IMR-90 (cell line): Measurements from ENCODE around the gene EVI5. TPM values are rescaled to one million over a fixed set of nuclear protein-coding genes. Genes with fewer than 3 reads are reported as not detected.

Experiments used
- ATAC-seq: fragments of 200-7000 bp; cut with Tn5 transposase; 2 replicates; pipeline ENCODE4 v1.9.1; 2020; ENCODE audit warnings: low read depth, mild to moderate bottlenecking, moderate library complexity
- BruUV-seq: library from RNA; stranded (reverse); fragments of 400-500 nt; replicated peaks from 2 replicates; lab custom pipeline; 2021; lab: Mats Ljungman, UMichigan
- CTCF ChIA-PET: fragments of 300-600 bp; formaldehyde crosslinking; extraction: SDS; loops from one replicate; lab custom pipeline; 2021; ENCODE audit warnings: antibody characterized with exemption; lab: Yijun Ruan, JAX
- POLR2A ChIA-PET: fragments of 300-600 bp; sonication (Branson Sonifier 250); formaldehyde crosslinking; loops from one replicate; lab custom pipeline; 2022; ENCODE audit warnings: antibody characterized with exemption; ENCODE audit not compliant: unreplicated experiment; lab: Charles Lee
- DNase-seq: peaks from one replicate; pipeline ENCODE4 v3.0.0; 2013
- H2AFZ ChIP-seq: replicated peaks from 2 replicates; pipeline ENCODE3; 2013; ENCODE audit warnings: low read length, mild to moderate bottlenecking; ENCODE audit not compliant: poor library complexity
- H2AK5ac ChIP-seq: 2 replicates; pipeline ENCODE4 v1.6.1; 2013; ENCODE audit warnings: low read depth, low read length, inconsistent platforms
- H2AK9ac ChIP-seq: replicated peaks from 2 replicates; pipeline ENCODE3; 2013; ENCODE audit warnings: mild to moderate bottlenecking, low read depth, low read length, moderate library complexity; ENCODE audit not compliant: poor library complexity
- H2BK120ac ChIP-seq: 2 replicates; pipeline ENCODE4 v1.6.1; 2013; ENCODE audit warnings: low read depth, low read length, inconsistent platforms
- H2BK15ac ChIP-seq: 3 replicates; pipeline ENCODE4 v1.6.1; 2013; ENCODE audit warnings: low read depth, low read length, inconsistent platforms
- H2BK20ac ChIP-seq: 2 replicates; pipeline ENCODE4 v1.6.1; 2013; ENCODE audit warnings: low read depth, mild to moderate bottlenecking, inconsistent platforms, low read length, moderate library complexity
- H2BK5ac ChIP-seq: 2 replicates; pipeline ENCODE4 v1.6.1; 2013; ENCODE audit warnings: mild to moderate bottlenecking, low read depth, low read length, inconsistent platforms; ENCODE audit not compliant: poor library complexity, severe bottlenecking
- H3K14ac ChIP-seq: replicated peaks from 2 replicates; pipeline ENCODE4 v1.6.1; 2013; ENCODE audit warnings: low read depth, low read length, inconsistent platforms
- H3K18ac ChIP-seq: 2 replicates; pipeline ENCODE4 v1.6.1; 2013; ENCODE audit warnings: low read depth, low read length, control low read depth
- H3K23ac ChIP-seq: 2 replicates; pipeline ENCODE4 v1.6.1; 2013; ENCODE audit warnings: low read depth, low read length, inconsistent platforms
- H3K27ac ChIP-seq: 2 replicates; pipeline ENCODE4 v1.5.1; 2013; ENCODE audit warnings: mild to moderate bottlenecking, control low read depth, low read length; ENCODE audit not compliant: insufficient read depth
- H3K27me3 ChIP-seq: 2 replicates; pipeline ENCODE4 v1.6.1; 2013; ENCODE audit warnings: low read length; ENCODE audit not compliant: control insufficient read depth, insufficient read depth
- H3K36me3 ChIP-seq: 2 replicates; pipeline ENCODE4 v1.6.1; 2013; ENCODE audit warnings: low read length, mixed read lengths; ENCODE audit not compliant: control insufficient read depth, insufficient read depth
- H3K4ac ChIP-seq: 2 replicates; pipeline ENCODE4 v1.6.1; 2013; ENCODE audit warnings: low read depth, low read length, inconsistent platforms
- H3K4me1 ChIP-seq: 2 replicates; pipeline ENCODE4 v1.6.1; 2013; ENCODE audit warnings: low read length, mixed read lengths; ENCODE audit not compliant: control insufficient read depth, insufficient read depth
- H3K4me2 ChIP-seq: 2 replicates; pipeline ENCODE4 v1.6.1; 2013; ENCODE audit warnings: low read depth, mild to moderate bottlenecking, control low read depth, low read length, moderate library complexity
- H3K4me3 ChIP-seq: 2 replicates; pipeline ENCODE4 v1.5.1; 2013; ENCODE audit warnings: low read depth, mild to moderate bottlenecking, control low read depth, low read length, moderate library complexity; ENCODE audit not compliant: insufficient read depth
- H3K56ac ChIP-seq: 2 replicates; pipeline ENCODE4 v1.6.1; 2013; ENCODE audit warnings: low read length, inconsistent platforms; ENCODE audit not compliant: insufficient read depth; ENCODE audit errors: extremely low read depth
- H3K79me1 ChIP-seq, 2 experiments: 2 replicates each; pipeline ENCODE4 v1.6.1; 2013; ENCODE audit warnings: low read length in 2 of 2, inconsistent platforms in 1 of 2, low read depth in 1 of 2
- H3K9ac ChIP-seq: 2 replicates; pipeline ENCODE4 v1.6.1; 2013; ENCODE audit warnings: low read depth, low read length, control low read depth
- H3K9me1 ChIP-seq: 2 replicates; pipeline ENCODE4 v1.6.1; 2013; ENCODE audit warnings: low read length, inconsistent platforms; ENCODE audit not compliant: insufficient read depth
- H3K9me3 ChIP-seq: 2 replicates; pipeline ENCODE4 v1.6.1; 2013; ENCODE audit warnings: low read length; ENCODE audit not compliant: control insufficient read depth, insufficient read depth
- H4K20me1 ChIP-seq: 2 replicates; pipeline ENCODE4 v1.6.1; 2013; ENCODE audit warnings: low read length, inconsistent platforms; ENCODE audit not compliant: insufficient read depth
- H4K5ac ChIP-seq: 2 replicates; pipeline ENCODE4 v1.6.1; 2013; ENCODE audit warnings: mild to moderate bottlenecking, low read depth, low read length, control low read depth
- H4K8ac ChIP-seq, 2 experiments: 2 replicates each; pipeline ENCODE4 v1.6.1; 2013; ENCODE audit warnings: low read depth in 2 of 2, low read length in 2 of 2, control low read depth in 1 of 2, inconsistent platforms in 1 of 2
- H4K91ac ChIP-seq: 2 replicates; pipeline ENCODE4 v1.6.1; 2013; ENCODE audit warnings: low read depth, low read length, inconsistent platforms; ENCODE audit not compliant: insufficient read depth
- BHLHE40 ChIP-seq: fragments of 150-350 bp; IDR thresholded peaks from 2 replicates; pipeline ENCODE4 v1.6.1; 2016; ENCODE audit warnings: mild to moderate bottlenecking, low read depth, low read length
- CEBPB ChIP-seq: IDR thresholded peaks from 2 replicates; pipeline ENCODE4 v1.6.1; 2012; ENCODE audit warnings: low read depth, low read length, improper control_type of control experiment
- CHD1 ChIP-seq: IDR thresholded peaks from 2 replicates; pipeline ENCODE4 v1.6.1; 2012; ENCODE audit warnings: low read depth, low read length, improper control_type of control experiment
- FOS ChIP-seq: fragments of 150-350 bp; IDR thresholded peaks from 2 replicates; pipeline ENCODE4 v1.6.1; 2016; ENCODE audit warnings: low read depth, low read length
- MAFK ChIP-seq: IDR thresholded peaks from 2 replicates; pipeline ENCODE4 v1.6.1; 2012; ENCODE audit warnings: low read depth, low read length, improper control_type of control experiment
- MAZ ChIP-seq: IDR thresholded peaks from 2 replicates; pipeline ENCODE4 v1.6.1; 2012; ENCODE audit warnings: low read depth, mild to moderate bottlenecking, low read length, improper control_type of control experiment, moderate library complexity, borderline replicate concordance
- MXI1 ChIP-seq: IDR thresholded peaks from 2 replicates; pipeline ENCODE4 v1.6.1; 2012; ENCODE audit warnings: low read depth, mild to moderate bottlenecking, low read length, moderate library complexity, borderline replicate concordance
- NFE2L2 ChIP-seq: fragments of 150-350 bp; IDR thresholded peaks from 2 replicates; pipeline ENCODE4 v1.6.1; 2016; ENCODE audit warnings: low read depth, mild to moderate bottlenecking, low read length
- POLR2A ChIP-seq: IDR thresholded peaks from 2 replicates; pipeline ENCODE4 v1.6.1; 2012; ENCODE audit warnings: mild to moderate bottlenecking, low read depth, low read length
- RAD21 ChIP-seq: IDR thresholded peaks from 2 replicates; pipeline ENCODE4 v1.6.1; 2012; ENCODE audit warnings: low read length, improper control_type of control experiment
- RCOR1 ChIP-seq: IDR thresholded peaks from 2 replicates; pipeline ENCODE4 v1.6.1; 2012; ENCODE audit warnings: mild to moderate bottlenecking, low read length, improper control_type of control experiment; ENCODE audit not compliant: insufficient replicate concordance
- RFX5 ChIP-seq: IDR thresholded peaks from 2 replicates; pipeline ENCODE4 v1.8.0; 2012; ENCODE audit warnings: low read depth, mild to moderate bottlenecking, low read length, moderate library complexity
- SMC3 ChIP-seq: fragments of 150-350 bp; IDR thresholded peaks from 2 replicates; pipeline ENCODE4 v1.6.1; 2016; ENCODE audit warnings: low read depth, mild to moderate bottlenecking, antibody characterized with exemption, low read length, moderate library complexity
- WGBS, 2 experiments: methylation state at CpG; one replicate each; pipeline versions ENCODE4 v1.1.5 to v1.1.7; 2013; ENCODE audit warnings: missing lambda C conversion rate in 2 of 2; ENCODE audit not compliant: insufficient read length in 1 of 2; ENCODE audit errors: extremely low coverage in 2 of 2; 5-methylcytosine and 5-hydroxymethylcytosine counted together
- dilution Hi-C: fragments of 300-500 bp; cut with HindIII; formaldehyde crosslinking; loops from one replicate; pipeline ENCODE4 v1.14.3; 2018; ENCODE audit warnings: low sequenced_read_pairs; ENCODE audit not compliant: unreplicated experiment
- in situ Hi-C: fragments of 300-500 bp; cut with MboI; formaldehyde crosslinking; loops from 3 replicates; pipeline ENCODE4 v1.14.3; 2019; ENCODE audit warnings: low sequenced_read_pairs, inconsistent platforms, mixed read lengths
- intact Hi-C: fragments of 100-400 bp; cut with micrococcal nuclease; formaldehyde crosslinking; loops from 2 replicates; pipeline ENCODE4 v1.10.0; 2022
- polyA plus RNA-seq, 3 experiments: library from polyadenylated mRNA; depleted of rRNA; stranded (reverse); fragments of >200 nt; gene quantifications; 2 replicates each; pipeline ENCODE4 v1.2.3, GENCODE V29; 2012; ENCODE audit warnings: low replicate concordance in 1 of 3
- total RNA-seq: library from RNA; depleted of rRNA; stranded (reverse); fragments of >200 nt; gene quantifications from 2 replicates; pipeline ENCODE4 v1.2.3, GENCODE V29; 2012
- TF ChIP-seq, protein P1 (sequence below): fragments of 150-350 bp; IDR thresholded peaks from 2 replicates; pipeline ENCODE4 v1.6.1; 2016; ENCODE audit warnings: low read depth, mild to moderate bottlenecking, low read length, moderate library complexity, borderline replicate concordance
- TF ChIP-seq, protein P2 (sequence below): conservative IDR thresholded peaks from 2 replicates; pipeline ENCODE4 v1.5.1; 2012; ENCODE audit warnings: mild to moderate bottlenecking, low read depth, low read length, improper control_type of control experiment
- TF ChIP-seq, protein P3 (sequence below): fragments of 150-350 bp; IDR thresholded peaks from 2 replicates; pipeline ENCODE4 v1.6.1; 2017; ENCODE audit warnings: mild to moderate bottlenecking, antibody characterized with exemption, low read length, low read depth

The EVI5 gene
- total and polyA plus RNA-seq, 2 of the 4 experiments (the other 2 are of a cell fraction): 13.9 to 26.9 TPM

DNA sequence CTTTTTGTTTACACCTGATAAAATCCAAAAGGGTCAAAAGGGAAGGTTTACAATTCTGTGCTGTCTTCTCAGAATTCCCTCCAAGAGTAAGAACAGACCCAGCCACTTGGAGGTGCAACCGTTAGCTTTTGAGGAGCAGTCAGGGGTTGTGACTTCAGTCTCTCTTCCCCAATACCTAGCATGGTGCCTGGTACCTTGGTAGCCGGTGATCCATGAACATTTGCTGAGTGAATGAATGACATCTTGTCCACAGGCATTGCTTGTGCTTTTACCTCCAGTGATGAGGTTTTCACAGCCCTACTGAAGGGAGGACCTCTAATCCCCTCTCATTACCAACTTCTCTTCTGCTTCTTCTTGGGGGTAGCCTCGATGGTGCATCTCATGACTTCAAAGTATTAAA, 309.9 kb downstream of the EVI5 start:
- no peak overlapping the region for H3K56ac ChIP-seq
- H3K79me1 ChIP-seq: no peaks in the 10 kb centered on the region
- no peak overlapping the region for H2BK5ac ChIP-seq
- H2BK20ac ChIP-seq: no peak overlapping the region
- DNase-seq (no peak), ATAC-seq (no peak)
- no peak overlapping the region for H2AFZ ChIP-seq
- H3K9me3 ChIP-seq: peaks cover 5% of the 10 kb centered on the region; the same call in 1 of the 2 replicates
- H4K8ac ChIP-seq: no peak overlapping the region
- no peak overlapping the region for H4K91ac ChIP-seq
- POLR2A ChIA-PET: no interaction called here
- H3K9me1 ChIP-seq: peaks cover 7% of the 10 kb centered on the region; the same call in 1 of the 2 replicates
- H3K18ac ChIP-seq: no peak overlapping the region
- no peak overlapping the region for H2AK5ac ChIP-seq
- H3K14ac ChIP-seq: no peak overlapping the region
- no peak overlapping the region for H2AK9ac ChIP-seq
- peaks cover 68% of the 10 kb centered on the region for H3K27me3 ChIP-seq
- no peak overlapping the region for H3K4me3 ChIP-seq
- dilution Hi-C loops: no loop called here
- H4K5ac ChIP-seq: no peak overlapping the region
- no peak overlapping the region for H3K23ac ChIP-seq
- CTCF ChIA-PET: no interaction called here
- no CpG with 5 or more reads among the region's 3 CpGs for WGBS, 2 experiments
- H3K36me3 ChIP-seq: no peaks in the 10 kb centered on the region
- H2BK120ac ChIP-seq: no peak overlapping the region
- no TSS peak for BruUV-seq
- H3K4ac ChIP-seq: no peak overlapping the region
- no peaks in the 10 kb centered on the region for H3K4me1 ChIP-seq
- no peak for TF ChIP-seq MAFK
- TF ChIP-seq, protein P1, sequence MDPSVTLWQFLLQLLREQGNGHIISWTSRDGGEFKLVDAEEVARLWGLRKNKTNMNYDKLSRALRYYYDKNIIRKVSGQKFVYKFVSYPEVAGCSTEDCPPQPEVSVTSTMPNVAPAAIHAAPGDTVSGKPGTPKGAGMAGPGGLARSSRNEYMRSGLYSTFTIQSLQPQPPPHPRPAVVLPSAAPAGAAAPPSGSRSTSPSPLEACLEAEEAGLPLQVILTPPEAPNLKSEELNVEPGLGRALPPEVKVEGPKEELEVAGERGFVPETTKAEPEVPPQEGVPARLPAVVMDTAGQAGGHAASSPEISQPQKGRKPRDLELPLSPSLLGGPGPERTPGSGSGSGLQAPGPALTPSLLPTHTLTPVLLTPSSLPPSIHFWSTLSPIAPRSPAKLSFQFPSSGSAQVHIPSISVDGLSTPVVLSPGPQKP: no peak
- TF ChIP-seq MXI1: no peak
- no peak for TF ChIP-seq CHD1
- no peak for TF ChIP-seq FOS
- no peak for TF ChIP-seq BHLHE40
- TF ChIP-seq RCOR1: no peak
- TF ChIP-seq, protein P2, sequence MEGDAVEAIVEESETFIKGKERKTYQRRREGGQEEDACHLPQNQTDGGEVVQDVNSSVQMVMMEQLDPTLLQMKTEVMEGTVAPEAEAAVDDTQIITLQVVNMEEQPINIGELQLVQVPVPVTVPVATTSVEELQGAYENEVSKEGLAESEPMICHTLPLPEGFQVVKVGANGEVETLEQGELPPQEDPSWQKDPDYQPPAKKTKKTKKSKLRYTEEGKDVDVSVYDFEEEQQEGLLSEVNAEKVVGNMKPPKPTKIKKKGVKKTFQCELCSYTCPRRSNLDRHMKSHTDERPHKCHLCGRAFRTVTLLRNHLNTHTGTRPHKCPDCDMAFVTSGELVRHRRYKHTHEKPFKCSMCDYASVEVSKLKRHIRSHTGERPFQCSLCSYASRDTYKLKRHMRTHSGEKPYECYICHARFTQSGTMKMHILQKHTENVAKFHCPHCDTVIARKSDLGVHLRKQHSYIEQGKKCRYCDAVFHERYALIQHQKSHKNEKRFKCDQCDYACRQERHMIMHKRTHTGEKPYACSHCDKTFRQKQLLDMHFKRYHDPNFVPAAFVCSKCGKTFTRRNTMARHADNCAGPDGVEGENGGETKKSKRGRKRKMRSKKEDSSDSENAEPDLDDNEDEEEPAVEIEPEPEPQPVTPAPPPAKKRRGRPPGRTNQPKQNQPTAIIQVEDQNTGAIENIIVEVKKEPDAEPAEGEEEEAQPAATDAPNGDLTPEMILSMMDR: no peak
- no peak for TF ChIP-seq NFE2L2
- no peak for TF ChIP-seq POLR2A
- no peak for TF ChIP-seq CEBPB
- no peak for TF ChIP-seq MAZ
- TF ChIP-seq, protein P3, sequence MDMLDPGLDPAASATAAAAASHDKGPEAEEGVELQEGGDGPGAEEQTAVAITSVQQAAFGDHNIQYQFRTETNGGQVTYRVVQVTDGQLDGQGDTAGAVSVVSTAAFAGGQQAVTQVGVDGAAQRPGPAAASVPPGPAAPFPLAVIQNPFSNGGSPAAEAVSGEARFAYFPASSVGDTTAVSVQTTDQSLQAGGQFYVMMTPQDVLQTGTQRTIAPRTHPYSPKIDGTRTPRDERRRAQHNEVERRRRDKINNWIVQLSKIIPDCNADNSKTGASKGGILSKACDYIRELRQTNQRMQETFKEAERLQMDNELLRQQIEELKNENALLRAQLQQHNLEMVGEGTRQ: no peak
- no peak for TF ChIP-seq RFX5
- TF ChIP-seq RAD21: no peak
- TF ChIP-seq SMC3: no peak
- intact Hi-C loops: no loop called here
- no peak overlapping the region for H3K9ac ChIP-seq
- in situ Hi-C loops: no loop called here
- H3K27ac ChIP-seq: no peak overlapping the region
- H3K4me2 ChIP-seq: no peak overlapping the region
- no peaks in the 10 kb centered on the region for H4K20me1 ChIP-seq
- H2BK15ac ChIP-seq: no peak overlapping the region
